Ascending aorta (tissue), 2 donors: ENCODE results near the gene PDE4B. TPM values are rescaled to one million over a fixed set of nuclear protein-coding genes. Genes with fewer than 3 reads are reported as not detected.

Experiments
- DNase-seq, 2 donors: peaks; one replicate each; pipeline ENCODE4 v3.0.0-alpha.2; 2019; ENCODE audit warnings: low spot score in 2 of 2
- H3K27ac ChIP-seq, 2 donors: fragments of 200-600 bp; sonication (generic); one replicate each; pipeline ENCODE4 v1.5.1; 2016 to 2017; ENCODE audit warnings: mild to moderate bottlenecking in 1 of 2
- H3K27me3 ChIP-seq: fragments of 200-600 bp; sonication (generic); one replicate; pipeline ENCODE4 v1.5.1; 2017
- H3K36me3 ChIP-seq, 2 donors: fragments of 200-600 bp; sonication (generic); one replicate each; pipeline ENCODE4 v1.5.1; 2016
- H3K4me1 ChIP-seq, 2 donors: fragments of 200-600 bp; sonication (generic); one replicate each; pipeline ENCODE4 v1.5.1; 2016 to 2017; ENCODE audit warnings: mild to moderate bottlenecking in 1 of 2
- H3K4me3 ChIP-seq, 2 donors: fragments of 200-600 bp; sonication (generic); one replicate each; pipeline ENCODE4 v1.5.1; 2016 to 2017; ENCODE audit warnings: mild to moderate bottlenecking in 1 of 2
- H3K9me3 ChIP-seq, 2 donors: fragments of 200-600 bp; sonication (generic); one replicate each; pipeline ENCODE4 v1.5.1; 2016
- intact Hi-C: fragments of 100-400 bp; cut with DNase I; formaldehyde crosslinking; loops from one replicate; pipeline ENCODE4 v1.15.1; 2023
- total RNA-seq: library from RNA; depleted of rRNA; stranded (reverse); fragments of >200 nt; gene quantifications from one replicate; pipeline ENCODE4 v1.1.0, GENCODE V29; 2016
- TF ChIP-seq, protein P1 (sequence below), 3 experiments: fragments of 200-600 bp in 2 of 3; fragments of 450-650 bp in 1 of 3; sonication (generic) in 2 of 3; IDR thresholded peaks; one replicate each; pipeline ENCODE4 v1.5.1; 2016 to 2019; ENCODE audit warnings: antibody characterized with exemption in 3 of 3, mild to moderate bottlenecking in 1 of 3, moderate library complexity in 1 of 3

Gene PDE4B
- total RNA-seq, 1 donor from 2014 or later = 4.5 TPM

GRCh38 chr1:65897485-65897884 lies 104.8 kb downstream of the PDE4B start:
- Histone ChIP-seq H3K27ac (no peak overlapping the region), H3K9me3 (no peaks in the 10 kb centered on the region), H3K4me3 (no peak overlapping the region), H3K4me1 (no peaks in the 10 kb centered on the region), H3K27me3 (no peaks in the 10 kb centered on the region), H3K36me3 (no peaks in the 10 kb centered on the region)
- no peak for DNase-seq
- TF ChIP-seq, protein P1, sequence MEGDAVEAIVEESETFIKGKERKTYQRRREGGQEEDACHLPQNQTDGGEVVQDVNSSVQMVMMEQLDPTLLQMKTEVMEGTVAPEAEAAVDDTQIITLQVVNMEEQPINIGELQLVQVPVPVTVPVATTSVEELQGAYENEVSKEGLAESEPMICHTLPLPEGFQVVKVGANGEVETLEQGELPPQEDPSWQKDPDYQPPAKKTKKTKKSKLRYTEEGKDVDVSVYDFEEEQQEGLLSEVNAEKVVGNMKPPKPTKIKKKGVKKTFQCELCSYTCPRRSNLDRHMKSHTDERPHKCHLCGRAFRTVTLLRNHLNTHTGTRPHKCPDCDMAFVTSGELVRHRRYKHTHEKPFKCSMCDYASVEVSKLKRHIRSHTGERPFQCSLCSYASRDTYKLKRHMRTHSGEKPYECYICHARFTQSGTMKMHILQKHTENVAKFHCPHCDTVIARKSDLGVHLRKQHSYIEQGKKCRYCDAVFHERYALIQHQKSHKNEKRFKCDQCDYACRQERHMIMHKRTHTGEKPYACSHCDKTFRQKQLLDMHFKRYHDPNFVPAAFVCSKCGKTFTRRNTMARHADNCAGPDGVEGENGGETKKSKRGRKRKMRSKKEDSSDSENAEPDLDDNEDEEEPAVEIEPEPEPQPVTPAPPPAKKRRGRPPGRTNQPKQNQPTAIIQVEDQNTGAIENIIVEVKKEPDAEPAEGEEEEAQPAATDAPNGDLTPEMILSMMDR (IDR thresholded peaks at IDR 0.05) = no peak
- intact Hi-C loops = no loop called here

DNA sequence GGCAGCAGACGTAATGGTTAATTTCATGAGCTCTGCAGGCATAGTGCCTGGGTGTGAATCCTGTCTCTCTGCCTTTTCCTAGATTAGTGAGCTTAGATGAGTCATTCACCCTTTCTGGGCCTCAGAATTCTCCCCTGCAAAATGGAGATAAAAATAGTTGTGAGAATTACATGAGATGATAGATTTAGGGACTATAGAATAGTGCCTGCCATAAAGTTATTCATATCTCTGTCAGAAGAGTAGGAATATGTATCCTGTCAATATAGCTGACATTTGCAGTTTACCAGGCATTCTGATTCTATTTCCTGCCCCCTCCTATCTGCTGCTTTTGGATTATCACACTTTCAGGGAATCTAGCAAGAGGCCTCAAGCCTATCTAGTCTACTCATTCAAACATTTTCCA lies 112.0 kb downstream of the PDE4B start:
- no peaks in the 10 kb centered on the region for H3K9me3 ChIP-seq
- intact Hi-C loops = no loop called here
- H3K4me3 ChIP-seq = no peak overlapping the region
- no peaks in the 10 kb centered on the region for H3K4me1 ChIP-seq
- no peak for DNase-seq
- no peaks in the 10 kb centered on the region for H3K36me3 ChIP-seq
- H3K27ac ChIP-seq = no peak overlapping the region
- no peaks in the 10 kb centered on the region for H3K27me3 ChIP-seq
- TF ChIP-seq, protein P1 (IDR thresholded peaks at IDR 0.05) = no peak

DNA sequence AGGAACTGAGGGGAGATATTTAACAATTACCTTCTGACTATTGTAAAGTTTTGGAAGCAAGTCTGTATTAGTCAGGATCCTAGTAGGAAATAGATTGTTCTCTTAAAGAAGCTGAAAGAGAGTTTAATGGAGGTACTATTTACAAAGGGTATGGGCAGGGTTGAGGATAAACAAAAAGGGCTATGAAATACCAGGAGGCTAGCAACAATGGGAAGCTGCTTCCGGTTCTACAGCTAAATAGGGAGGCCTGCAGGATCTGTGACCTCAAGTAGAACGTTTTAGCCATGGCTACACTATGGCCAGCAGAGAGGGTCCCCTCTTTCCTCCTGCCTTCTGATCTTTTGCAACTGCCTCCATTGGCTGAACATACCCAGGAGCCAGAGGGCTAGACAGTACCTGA lies 117.7 kb downstream of the PDE4B start:
- intact Hi-C loops = no loop called here
- Histone ChIP-seq H3K27me3 (no peaks in the 10 kb centered on the region), H3K36me3 (no peaks in the 10 kb centered on the region), H3K9me3 (no peaks in the 10 kb centered on the region), H3K27ac (no peak overlapping the region), H3K4me1 (no peaks in the 10 kb centered on the region), H3K4me3 (no peak overlapping the region)
- DNase-seq = no peak
- TF ChIP-seq, protein P1 (IDR thresholded peaks at IDR 0.05) = no peak

DNA sequence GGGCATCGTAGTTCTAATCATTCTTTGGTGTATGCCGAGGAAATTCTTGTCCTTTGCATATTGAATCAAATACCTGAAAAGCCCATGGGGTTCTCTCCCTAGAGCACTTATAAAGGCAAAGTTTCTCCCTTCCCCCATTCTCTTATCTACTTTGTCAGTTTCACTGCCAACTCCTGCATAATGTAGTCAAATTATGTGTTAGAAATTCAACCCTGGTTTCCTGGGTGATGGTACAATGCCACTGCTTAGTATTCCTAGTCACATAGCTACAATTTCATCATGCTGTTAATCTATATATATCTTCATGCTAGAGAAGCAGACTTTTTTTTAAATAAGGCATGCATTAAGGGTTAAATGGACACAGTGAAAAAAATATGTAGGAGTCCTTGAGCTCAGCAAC lies 119.0 kb downstream of the PDE4B start:
- TF ChIP-seq, protein P1 (IDR thresholded peaks at IDR 0.05) = no peak
- no peaks in the 10 kb centered on the region for H3K36me3 ChIP-seq
- H3K4me1 ChIP-seq = no peaks in the 10 kb centered on the region
- H3K4me3 ChIP-seq = no peak overlapping the region
- no peaks in the 10 kb centered on the region for H3K27me3 ChIP-seq
- intact Hi-C loops = no loop called here
- no peak for DNase-seq
- no peaks in the 10 kb centered on the region for H3K9me3 ChIP-seq
- H3K27ac ChIP-seq = no peak overlapping the region

DNA sequence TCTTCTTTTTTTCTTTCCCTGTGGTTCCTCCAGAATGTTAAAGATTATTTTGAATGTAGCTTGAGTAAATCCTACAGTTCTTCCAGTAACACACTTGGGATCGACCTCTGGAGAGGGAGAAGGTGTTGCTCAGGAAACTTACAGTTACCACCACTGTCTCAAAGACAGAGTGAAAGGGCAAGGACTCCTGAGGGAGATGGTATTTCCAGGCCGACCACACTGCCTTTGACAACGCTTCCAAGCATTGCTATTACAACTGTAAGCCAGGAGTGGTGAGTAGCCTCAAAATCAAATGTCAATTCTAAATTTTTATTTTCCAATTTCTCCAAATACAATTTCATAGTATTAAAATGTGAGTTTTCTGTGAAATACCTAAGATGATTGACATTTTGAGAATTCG lies 125.9 kb downstream of the PDE4B start:
- H3K9me3 ChIP-seq = no peaks in the 10 kb centered on the region
- intact Hi-C loops = no loop called here
- H3K4me1 ChIP-seq = no peaks in the 10 kb centered on the region
- TF ChIP-seq, protein P1 (IDR thresholded peaks at IDR 0.05) = no peak
- no peaks in the 10 kb centered on the region for H3K36me3 ChIP-seq
- no peaks in the 10 kb centered on the region for H3K27me3 ChIP-seq
- DNase-seq = no peak
- no peak overlapping the region for H3K4me3 ChIP-seq
- no peak overlapping the region for H3K27ac ChIP-seq

DNA sequence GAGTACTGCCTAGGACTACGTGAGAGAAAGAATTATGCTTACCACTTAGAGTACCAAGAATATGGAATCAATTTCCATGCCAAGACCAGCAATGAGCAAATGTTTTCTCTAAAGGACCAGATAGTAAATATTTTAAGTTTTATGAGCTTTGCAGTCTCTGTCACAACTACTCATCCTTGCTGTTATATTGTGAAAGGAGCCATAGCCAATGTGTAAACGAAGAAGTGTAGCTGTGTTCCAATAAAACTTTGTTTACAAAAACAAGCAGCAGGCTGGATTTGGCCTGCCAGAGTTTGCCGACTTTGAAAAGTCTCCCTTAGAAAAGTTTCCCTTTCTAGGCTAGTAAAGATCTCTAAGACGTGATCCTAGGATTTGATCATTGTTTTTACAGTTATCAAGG lies 128.8 kb downstream of the PDE4B start:
- Histone ChIP-seq H3K4me1 (no peaks in the 10 kb centered on the region), H3K27ac (no peak overlapping the region), H3K36me3 (no peaks in the 10 kb centered on the region), H3K4me3 (no peak overlapping the region), H3K27me3 (no peaks in the 10 kb centered on the region), H3K9me3 (no peaks in the 10 kb centered on the region)
- TF ChIP-seq, protein P1 (IDR thresholded peaks at IDR 0.05) = no peak
- intact Hi-C loops = no loop called here
- DNase-seq = no peak
